Colonic mucosa (tissue), 4 donors: Measurements from ENCODE around the gene PSMD13. TPM values are rescaled to one million over a fixed set of nuclear protein-coding genes. Genes with fewer than 3 reads are reported as not detected.
"Not testable (repeated sequence)": the region's sequence is repeated elsewhere in the genome, so short reads cannot be mapped to it uniquely, and the experiment has no call there.

ENCODE experiments used
- DNase-seq: peaks from one replicate; pipeline ENCODE4 v3.0.0-alpha.2; 2020
- H3K27ac ChIP-seq: fragments of 200-600 bp; one replicate; pipeline ENCODE4 v1.8.0; 2021
- H3K27me3 ChIP-seq: fragments of 200-600 bp; one replicate; pipeline ENCODE4 v1.8.0; 2021
- H3K36me3 ChIP-seq: fragments of 200-600 bp; one replicate; pipeline ENCODE4 v1.8.0; 2021
- H3K4me1 ChIP-seq: fragments of 200-600 bp; one replicate; pipeline ENCODE4 v1.8.0; 2021; ENCODE audit warnings: mild to moderate bottlenecking
- H3K4me3 ChIP-seq: fragments of 200-600 bp; one replicate; pipeline ENCODE4 v1.8.0; 2021
- H3K9ac ChIP-seq, 2 donors: one replicate each; pipeline ENCODE4 v1.7.0; 2013; ENCODE audit warnings: control low read depth in 2 of 2, low read depth in 2 of 2, low read length in 2 of 2
- H3K9me3 ChIP-seq: fragments of 200-600 bp; one replicate; pipeline ENCODE4 v1.8.0; 2021
- intact Hi-C: fragments of 100-400 bp; cut with DNase I; formaldehyde crosslinking; loops from one replicate; pipeline ENCODE4 v1.14.1; 2022
- total RNA-seq, 2 donors: library from RNA; stranded (reverse); fragmentation: NEBNext Ultra II Directional in 1 of 2; extraction: Animal tissue kit (Norgen Biotek cat#: 25700) in 1 of 2; gene quantifications; one replicate each; pipeline ENCODE4 v1.2.1, GENCODE V29; 2021
- TF ChIP-seq, protein P1 (sequence below): fragments of 200-600 bp; IDR thresholded peaks from one replicate; pipeline ENCODE4 v1.8.0; 2022; ENCODE audit warnings: antibody characterized with exemption, mild to moderate bottlenecking
- donor health status: healthy.
- donor health status: DM: no; HTN: no; CAD: no.
- donor health status: DM: no; HTN: no; CAD: no.

PSMD13 gene
- total RNA-seq, 2 donors from 2014 or later, result 99.0 to 145 TPM

DNA sequence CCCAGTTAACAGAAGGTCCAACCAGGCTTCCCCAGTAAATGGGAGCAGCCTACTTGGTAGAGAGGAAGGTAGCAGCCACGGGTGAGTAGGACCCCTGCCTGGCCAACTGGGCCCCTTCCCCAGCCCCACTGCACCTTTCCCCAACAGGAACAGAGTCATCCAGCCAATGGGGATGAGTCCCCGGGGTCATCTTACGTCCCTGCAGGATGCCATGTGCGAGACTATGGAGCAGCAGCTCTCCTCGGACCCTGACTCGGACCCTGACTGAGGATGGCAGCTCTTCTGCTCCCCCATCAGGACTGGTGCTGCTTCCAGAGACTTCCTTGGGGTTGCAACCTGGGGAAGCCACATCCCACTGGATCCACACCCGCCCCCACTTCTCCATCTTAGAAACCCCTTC lies 22.7 kb upstream of the PSMD13 start:
- Histone ChIP-seq H3K27me3 (no peaks in the 10 kb centered on the region), H3K36me3 (peaks cover 26% of the 10 kb centered on the region), H3K4me3 (no peak overlapping the region), H3K27ac (no peak overlapping the region), H3K9ac (no peak overlapping the region), H3K9me3 (no peaks in the 10 kb centered on the region), H3K4me1 (peaks cover 13% of the 10 kb centered on the region)
- no peak for DNase-seq
- intact Hi-C loops, result no loop called here
- TF ChIP-seq, protein P1, sequence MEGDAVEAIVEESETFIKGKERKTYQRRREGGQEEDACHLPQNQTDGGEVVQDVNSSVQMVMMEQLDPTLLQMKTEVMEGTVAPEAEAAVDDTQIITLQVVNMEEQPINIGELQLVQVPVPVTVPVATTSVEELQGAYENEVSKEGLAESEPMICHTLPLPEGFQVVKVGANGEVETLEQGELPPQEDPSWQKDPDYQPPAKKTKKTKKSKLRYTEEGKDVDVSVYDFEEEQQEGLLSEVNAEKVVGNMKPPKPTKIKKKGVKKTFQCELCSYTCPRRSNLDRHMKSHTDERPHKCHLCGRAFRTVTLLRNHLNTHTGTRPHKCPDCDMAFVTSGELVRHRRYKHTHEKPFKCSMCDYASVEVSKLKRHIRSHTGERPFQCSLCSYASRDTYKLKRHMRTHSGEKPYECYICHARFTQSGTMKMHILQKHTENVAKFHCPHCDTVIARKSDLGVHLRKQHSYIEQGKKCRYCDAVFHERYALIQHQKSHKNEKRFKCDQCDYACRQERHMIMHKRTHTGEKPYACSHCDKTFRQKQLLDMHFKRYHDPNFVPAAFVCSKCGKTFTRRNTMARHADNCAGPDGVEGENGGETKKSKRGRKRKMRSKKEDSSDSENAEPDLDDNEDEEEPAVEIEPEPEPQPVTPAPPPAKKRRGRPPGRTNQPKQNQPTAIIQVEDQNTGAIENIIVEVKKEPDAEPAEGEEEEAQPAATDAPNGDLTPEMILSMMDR, result no peak

DNA sequence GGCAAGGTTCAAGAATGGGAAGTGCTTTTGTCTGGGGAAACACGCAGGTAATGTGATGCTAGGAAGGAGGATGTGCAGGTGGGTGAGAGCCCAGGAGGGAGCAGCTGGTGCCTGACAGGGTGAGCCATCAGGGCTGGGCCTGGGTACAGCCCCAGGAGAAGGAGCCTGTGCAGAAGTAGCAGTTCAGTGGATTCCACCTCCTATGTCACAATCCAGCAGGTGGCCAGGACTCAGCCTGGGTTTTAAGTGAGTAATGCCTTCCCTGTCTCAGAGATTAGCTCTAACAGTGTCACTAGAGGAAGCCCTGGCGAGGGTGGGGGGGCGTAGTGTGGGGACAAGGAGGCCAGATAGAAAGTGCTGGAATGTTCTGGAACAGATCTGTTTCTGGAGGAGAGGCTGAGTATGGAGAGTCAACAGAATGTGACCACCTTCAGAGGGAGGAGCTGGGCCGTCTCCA lies 21.2 kb upstream of the PSMD13 start:
- DNase-seq, result no peak
- H3K4me1 ChIP-seq, result no peaks in the 10 kb centered on the region
- TF ChIP-seq, protein P1, result no peak
- H3K9me3 ChIP-seq, result no peaks in the 10 kb centered on the region
- H3K27ac ChIP-seq, result no peak overlapping the region
- intact Hi-C loops, result no loop called here
- H3K4me3 ChIP-seq, result no peak overlapping the region
- H3K36me3 ChIP-seq, result peaks cover 25% of the 10 kb centered on the region
- H3K27me3 ChIP-seq, result no peaks in the 10 kb centered on the region
- no peak overlapping the region for H3K9ac ChIP-seq

DNA sequence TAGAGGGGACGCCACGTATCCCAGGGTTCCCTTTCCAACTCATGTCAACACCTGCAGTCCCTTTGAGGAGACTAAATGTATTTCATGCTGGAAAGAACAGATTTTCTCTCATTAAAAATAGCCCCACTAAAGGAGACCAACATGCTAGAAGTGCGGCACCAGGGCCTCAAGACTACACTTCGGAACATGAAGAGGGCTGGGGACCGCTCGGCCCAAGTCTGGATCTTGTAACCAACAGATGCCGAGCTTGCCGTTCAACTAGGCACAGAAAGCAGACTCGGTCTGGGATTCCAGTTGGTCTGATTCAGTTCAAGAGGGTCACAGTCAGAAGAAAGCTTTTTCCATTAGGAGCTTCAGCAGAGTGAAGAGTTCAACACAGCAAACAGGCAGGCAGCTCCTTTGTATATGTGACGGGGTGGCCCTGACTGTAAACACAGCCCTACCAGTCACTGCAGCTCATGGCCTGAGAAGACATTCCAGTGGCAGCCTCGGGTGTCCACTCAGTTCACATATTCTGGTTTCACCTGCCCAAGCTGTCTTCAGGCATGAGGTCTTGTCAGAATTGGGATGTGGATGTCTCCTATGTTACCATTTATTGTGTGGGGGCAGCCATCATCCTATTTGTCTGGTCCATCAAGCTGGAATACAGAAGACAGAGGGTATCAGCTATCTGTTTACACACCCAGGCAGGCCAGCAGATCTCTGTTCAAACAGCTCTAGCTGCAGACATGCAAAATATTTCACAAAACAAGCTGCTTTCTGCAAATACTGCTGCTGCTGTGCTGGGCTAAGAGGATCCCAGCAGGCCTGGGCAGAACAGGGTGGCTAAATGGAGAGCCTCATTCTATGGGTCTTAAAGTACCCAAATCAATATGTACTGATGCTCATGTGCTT lies 20.4 kb upstream of the PSMD13 start:
- Histone ChIP-seq H3K4me1 (no peaks in the 10 kb centered on the region), H3K27ac (no peak overlapping the region), H3K36me3 (peaks cover 20% of the 10 kb centered on the region), H3K4me3 (no peak overlapping the region), H3K9ac (no peak overlapping the region), H3K9me3 (no peaks in the 10 kb centered on the region), H3K27me3 (no peaks in the 10 kb centered on the region)
- TF ChIP-seq, protein P1, result no peak
- DNase-seq, result no peak
- intact Hi-C loops, result no loop called here

GRCh38 chr11:217704-218103 lies 19.1 kb upstream of the PSMD13 start:
- TF ChIP-seq, protein P1, result no peak
- H3K36me3 ChIP-seq, result peaks cover 13% of the 10 kb centered on the region
- no peaks in the 10 kb centered on the region for H3K27me3 ChIP-seq
- H3K4me1 ChIP-seq, result no peaks in the 10 kb centered on the region
- H3K9ac ChIP-seq, result no peak overlapping the region
- no peak overlapping the region for H3K4me3 ChIP-seq
- H3K27ac ChIP-seq, result no peak overlapping the region
- DNase-seq, result no peak
- intact Hi-C loops, result no loop called here
- H3K9me3 ChIP-seq, result no peaks in the 10 kb centered on the region

- intact Hi-C loops, result no loop called here
Measured at GRCh38 chr11:218815-219593, 17.8 kb upstream of the PSMD13 start.

GRCh38 chr11:220641-221215 lies 16.0 kb upstream of the PSMD13 start:
- H3K27me3 ChIP-seq, H3K27ac ChIP-seq, intact Hi-C loops, DNase-seq, H3K9ac ChIP-seq, H3K4me3 ChIP-seq, H3K9me3 ChIP-seq, H3K4me1 ChIP-seq, H3K36me3 ChIP-seq: not testable (repeated sequence)

More at GRCh38 chr11:218815-219593, 17.8 kb upstream of the PSMD13 start:
- Histone ChIP-seq H3K4me3 (no peak overlapping the region), H3K9ac (no peak overlapping the region), H3K9me3 (no peaks in the 10 kb centered on the region), H3K4me1 (no peaks in the 10 kb centered on the region), H3K27ac (no peak overlapping the region), H3K36me3 (peaks cover 7% of the 10 kb centered on the region), H3K27me3 (no peaks in the 10 kb centered on the region)
- no peak for DNase-seq
- TF ChIP-seq, protein P1, result no peak
